ENCODE results near the gene SPRING1.
A peak's percentile ranks its signal among the peaks of the same experiment; 100 is the strongest.

SPRING1 gene

DNA sequence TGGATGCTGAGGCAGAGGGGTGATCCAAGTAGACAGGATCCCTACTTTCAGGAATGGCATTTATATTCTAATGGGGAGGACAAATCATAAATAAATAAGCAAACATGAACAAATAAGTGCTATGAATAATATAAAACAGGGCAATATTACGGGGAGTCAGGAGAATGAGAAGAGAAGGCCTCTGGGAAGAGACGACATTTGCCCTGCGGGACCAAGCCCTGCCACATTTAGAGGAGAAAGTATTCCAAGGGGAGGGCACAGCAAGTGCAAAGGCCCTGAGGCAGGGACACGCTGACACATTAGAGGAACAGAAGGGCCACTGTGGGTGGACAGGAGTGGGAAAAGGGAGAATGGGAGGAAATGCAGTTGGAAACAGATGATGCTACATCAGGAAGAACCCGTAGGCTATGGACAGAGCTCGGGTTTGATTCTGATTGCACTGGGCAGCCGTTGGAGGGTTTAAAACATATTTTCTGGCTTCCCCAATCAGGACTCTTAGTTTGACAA is 1.6 kb upstream of the SPRING1 start:
- no peak for DNase-seq

DNA sequence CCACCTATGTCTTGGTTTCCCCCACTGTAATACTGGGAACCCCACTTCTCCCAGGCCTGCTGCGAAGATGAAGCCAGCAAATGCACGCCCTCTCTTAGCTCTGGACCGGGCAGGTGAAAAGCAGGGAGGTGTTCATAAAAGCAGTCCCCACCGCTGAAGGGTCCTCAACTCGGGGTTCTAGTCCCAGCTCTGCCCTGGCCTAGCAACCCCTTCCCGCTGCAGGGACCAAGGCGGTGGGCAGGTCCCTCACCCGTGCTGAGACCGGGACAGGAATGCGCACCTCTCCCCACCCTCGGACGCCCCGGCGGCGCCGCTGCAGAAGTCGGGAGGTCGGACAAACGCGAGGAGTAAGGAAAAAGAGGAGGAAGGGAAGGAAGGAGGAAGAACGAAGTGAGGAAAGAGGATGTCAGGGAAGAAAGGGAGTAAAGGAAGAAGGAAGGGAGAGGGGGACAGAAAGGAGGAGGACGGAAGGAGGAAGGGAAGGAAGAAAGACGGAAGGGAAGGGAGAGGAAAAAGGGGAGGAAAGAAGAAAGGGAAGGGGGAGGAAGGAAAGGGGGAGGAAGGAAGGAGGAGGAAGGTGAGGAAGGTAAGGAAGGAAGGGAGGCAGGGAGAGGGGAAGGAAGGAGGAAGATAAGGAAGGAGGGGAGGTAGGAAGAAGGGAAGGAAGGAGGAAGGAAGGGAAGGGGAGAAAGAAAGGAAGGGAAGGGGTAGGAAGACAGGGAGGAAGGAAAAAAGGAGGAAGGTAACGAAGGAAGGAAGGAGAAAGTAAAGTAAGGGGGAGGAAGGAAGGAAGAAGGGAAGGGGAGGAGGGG is 701 bp downstream of the SPRING1 start:
- no peak for DNase-seq

DNA sequence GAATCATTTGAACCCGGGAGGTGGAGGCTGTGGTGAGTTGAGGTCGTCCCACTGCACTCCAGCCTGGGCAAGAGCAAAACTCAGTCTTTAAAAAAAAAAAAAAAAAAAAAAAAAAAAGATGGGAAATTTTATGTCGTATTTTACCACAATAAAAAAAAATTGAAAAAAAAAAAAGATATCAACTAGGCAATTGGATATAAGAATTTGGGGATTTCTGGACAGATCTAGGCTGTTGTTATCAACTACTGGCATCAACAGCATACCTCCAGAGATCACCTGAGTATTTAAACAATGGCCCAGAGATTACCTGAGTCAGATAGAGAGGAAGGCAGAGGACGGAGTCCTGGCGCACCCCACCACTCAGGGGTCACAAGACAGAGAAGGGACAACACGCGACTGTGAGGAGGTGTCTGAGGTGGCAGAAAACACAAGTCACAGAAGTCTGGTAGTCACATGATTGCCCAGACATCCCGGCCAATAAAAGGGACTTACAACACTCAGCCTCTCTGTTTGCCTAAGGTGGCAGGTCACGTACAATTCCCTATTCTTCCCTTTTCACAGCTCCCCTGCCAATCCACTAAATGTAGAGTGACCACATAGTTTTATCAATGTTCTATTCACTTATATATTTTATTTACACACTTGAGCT is 1.8 kb downstream of the SPRING1 start:
- no peak for DNase-seq

- DNase-seq, result no peak
Measured at GRCh38 chr12:116735084-116735483, 2.8 kb downstream of the SPRING1 start.

GRCh38 chr12:116734156-116734768 is 3.6 kb downstream of the SPRING1 start:
- DNase-seq, result no peak

GRCh38 chr12:116731801-116732200 is 6.1 kb downstream of the SPRING1 start:
- DNase-seq, result no peak

- no peak for DNase-seq
Measured at GRCh38 chr12:116727891-116728290, 10.0 kb downstream of the SPRING1 start.

DNA sequence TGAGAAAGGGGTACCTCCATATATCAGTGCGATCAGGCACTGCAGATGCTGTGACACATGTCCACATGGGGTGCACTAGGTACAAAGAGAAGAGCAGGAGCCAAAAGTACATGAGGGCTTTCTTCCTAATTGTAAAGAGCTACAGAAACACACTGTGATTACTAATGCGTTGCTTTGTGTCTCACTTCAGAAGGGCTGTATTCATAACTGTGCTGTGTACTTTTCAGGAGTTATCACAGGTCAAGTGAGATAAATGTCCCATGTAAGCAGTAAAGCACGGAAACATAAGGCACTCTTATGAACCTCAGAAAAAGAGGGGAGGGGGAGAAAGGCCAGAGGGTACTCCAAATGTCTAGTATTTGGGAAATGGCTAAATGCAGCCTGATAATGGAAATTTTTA is 10.6 kb downstream of the SPRING1 start:
- DNase-seq, result no peak

- DNase-seq, result no peak
Measured at GRCh38 chr12:116726694-116727093, 11.2 kb downstream of the SPRING1 start.

- DNase-seq, result no peak
Measured at GRCh38 chr12:116722245-116722644, 15.6 kb downstream of the SPRING1 start.

DNA sequence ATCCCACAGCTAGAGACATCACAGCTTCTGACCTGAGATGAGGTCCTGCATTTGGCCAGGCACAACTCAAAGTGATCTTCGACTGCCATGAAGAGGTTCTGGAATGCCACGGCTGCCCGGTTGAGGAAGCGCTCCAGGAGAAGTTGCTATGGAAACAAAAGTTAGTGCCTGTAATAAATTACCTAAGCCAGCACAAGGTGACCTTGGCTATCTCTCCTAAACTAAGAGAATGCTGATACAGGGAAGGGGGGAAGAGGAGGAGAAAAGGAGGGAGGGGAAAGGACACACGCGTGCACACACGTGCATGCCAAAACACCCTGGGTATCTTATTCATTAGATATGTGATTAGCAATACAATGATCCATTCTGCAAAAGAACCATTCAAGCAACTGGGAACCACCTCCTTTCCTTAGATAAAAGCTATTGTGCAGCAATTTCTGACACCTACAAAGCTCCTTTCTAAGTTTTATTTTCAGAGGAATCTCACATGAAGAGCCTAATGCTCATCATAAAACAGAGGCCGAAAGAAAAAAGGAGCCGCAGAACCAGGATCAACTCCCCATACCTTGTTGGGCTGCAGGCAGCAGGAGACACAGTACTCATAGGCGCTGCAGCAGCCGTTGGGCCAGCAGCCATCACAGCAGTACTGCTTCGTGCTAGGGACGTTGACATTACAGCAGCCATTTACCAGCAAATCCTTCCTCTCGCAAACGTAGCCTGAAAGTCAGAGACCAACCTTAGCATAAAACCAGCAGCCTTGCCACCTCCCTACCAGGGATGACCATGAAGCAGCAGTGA is 17.9 kb downstream of the SPRING1 start:
- no peak for DNase-seq

- DNase-seq, result no peak
Measured at GRCh38 chr12:116718655-116719454, 19.0 kb downstream of the SPRING1 start.

DNA sequence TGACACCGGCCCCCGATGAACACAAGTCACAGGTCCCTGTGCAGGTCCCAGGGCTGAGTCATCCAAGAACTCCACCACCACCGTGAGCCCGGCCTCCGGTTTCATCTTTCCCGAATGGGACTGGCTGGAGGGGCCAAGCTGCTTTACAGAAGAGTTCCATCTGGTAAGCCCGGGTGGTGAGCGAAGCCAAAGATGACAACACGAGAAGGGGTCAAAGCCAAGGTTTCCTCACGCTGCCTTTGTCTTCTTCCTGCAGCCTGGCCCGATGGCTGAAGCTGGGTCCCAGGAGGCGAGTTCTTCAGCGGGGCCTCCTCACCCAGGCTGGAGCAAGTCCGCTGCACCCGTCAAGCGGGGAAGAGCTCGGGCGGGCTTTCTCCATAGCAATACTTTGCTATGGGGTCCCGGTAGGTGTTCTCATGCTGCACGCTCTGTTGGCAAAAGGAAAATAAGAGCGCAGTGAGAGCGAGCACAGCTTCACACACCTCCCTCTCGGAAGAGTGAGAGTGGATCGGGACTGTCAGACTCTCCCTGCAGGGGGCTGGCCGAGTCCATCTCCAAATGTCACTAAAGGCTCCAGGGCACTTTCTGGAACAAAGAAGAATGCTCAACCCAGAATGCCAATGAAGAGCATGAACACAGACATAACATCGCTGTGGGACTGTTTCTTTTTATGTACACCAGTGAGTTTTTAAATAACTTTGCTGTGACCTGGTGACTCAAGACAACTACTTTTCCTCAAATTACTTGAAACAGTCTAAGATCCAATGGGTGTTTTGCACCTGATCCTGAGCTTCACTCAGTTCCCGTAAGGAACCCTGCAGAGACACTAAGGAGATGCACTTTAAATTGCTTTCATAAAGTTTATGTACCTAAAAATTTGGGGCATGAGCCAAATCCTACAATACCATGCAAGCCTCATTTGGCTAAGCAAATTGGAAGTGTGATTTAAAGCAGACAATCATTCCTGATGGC is 20.1 kb downstream of the SPRING1 start:
- peak; percentile 85 for DNase-seq

GRCh38 chr12:116714175-116714574 is 23.7 kb downstream of the SPRING1 start:
- DNase-seq, result no peak

DNA sequence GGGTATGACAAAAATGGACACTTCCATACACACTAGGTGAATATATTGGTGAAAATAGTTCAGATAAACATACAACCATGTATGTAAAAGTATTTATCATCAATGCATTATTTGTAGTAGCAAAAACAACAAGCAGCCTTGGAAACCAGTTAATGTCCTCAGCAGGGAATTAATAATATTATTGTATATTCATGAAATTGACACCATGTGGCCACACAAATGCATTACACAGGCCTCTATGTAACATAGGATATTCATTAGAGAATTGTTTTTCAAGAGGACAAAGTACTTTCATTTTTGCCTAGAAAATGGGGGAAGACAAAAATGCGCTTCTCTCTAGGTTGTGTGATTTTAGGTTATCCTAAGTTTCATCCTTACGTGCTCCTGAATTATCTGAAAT is 24.3 kb downstream of the SPRING1 start:
- no peak for DNase-seq

DNA sequence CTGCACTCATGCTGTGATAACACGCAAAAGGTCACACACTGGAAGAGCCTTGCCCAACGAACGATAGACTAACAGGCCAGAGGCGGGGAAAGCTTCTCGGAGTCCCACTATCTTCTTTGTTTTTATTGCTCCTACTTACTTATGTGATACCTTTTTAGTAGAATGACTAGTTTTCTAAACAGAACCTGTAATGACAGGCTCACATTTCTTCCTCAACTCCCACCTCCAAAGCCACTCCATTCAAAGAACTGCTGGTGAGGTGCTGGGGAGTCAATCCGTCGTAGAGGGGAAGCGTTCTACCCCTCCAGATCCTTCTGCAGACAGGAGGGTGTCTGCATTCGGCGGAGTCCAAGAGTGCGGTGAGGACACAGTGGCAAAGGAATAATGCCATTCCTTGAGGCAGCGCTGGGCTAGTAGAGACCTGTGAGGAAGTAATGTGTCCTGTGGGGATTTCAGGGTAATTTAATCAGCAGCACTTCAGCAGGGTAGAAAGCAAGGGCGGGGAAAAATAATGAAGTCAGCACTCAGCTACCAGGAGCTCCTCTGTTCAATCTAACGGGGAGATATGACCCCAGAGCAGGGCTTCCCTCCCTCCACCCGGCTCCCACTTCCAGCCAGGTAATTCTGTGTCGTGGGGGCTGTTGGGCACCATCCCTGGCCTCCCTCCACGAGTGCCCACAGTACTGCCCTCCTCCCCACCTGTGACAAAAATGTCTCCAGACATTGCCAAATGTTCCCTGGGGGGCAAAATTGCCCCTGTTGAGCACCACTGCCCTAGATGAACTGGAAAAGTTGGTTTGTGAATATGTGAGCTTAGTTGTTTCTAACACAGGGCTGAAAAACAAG is 25.2 kb downstream of the SPRING1 start:
- DNase-seq, result no peak

- DNase-seq, result no peak
Measured at GRCh38 chr12:116710370-116711150, 27.3 kb downstream of the SPRING1 start.

GRCh38 chr12:116709768-116710167 is 28.1 kb downstream of the SPRING1 start:
- no peak for DNase-seq
